OCI-LY7 (cell line): ENCODE measurements around the gene WASF2.

ENCODE experiments used
- CTCF ChIP-seq: fragments of 200-600 bp; sonication (generic); conservative IDR thresholded peaks from 2 replicates; pipeline ENCODE4 v1.5.1; 2014; ENCODE audit warnings: mild to moderate bottlenecking, antibody characterized with exemption, low read length, moderate library complexity, mixed read lengths
- EZH2phosphoT487 ChIP-seq: fragments of 200-600 bp; sonication (generic); IDR thresholded peaks from 2 replicates; pipeline ENCODE4 v1.6.1; 2018; ENCODE audit warnings: low read depth, borderline replicate concordance, mild to moderate bottlenecking, mixed run types, antibody characterized with exemption, low read length, moderate library complexity, mixed read lengths

DNA sequence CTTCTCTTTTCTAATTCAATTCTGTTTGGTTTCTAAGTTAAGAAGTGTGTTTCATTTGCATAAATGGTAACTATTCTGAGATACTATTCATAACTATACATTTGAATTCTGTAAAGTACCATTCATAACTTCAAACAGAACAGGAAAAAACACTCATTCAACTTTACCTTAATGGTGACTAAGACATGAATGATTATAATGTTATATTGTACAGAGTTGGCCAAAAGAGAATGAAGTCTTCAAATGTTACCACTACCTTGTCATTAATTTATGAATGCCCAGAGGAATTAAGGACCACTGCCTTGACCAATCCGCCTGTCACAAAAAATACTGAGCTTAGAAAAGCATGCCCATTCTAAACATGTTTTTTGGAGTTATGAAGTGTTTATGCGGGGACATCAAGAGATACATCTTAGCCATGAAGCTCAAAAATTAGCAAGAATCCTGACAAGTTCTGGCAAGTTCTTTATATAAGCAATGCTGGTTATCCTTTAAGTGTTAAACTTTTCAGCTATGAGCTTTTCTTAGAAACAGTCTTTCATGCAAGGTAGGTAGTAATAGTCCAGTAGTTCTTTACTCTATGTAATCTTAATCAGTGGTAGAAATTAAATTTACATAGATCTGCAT is 7.9 kb downstream of the WASF2 start:
- TF ChIP-seq CTCF: no peak
- no peak for TF ChIP-seq EZH2phosphoT487
